Measurements from ENCODE around the gene SNED1.

Gene SNED1

GRCh38 chr2:241068942-241069810 lies 70.8 kb downstream of the SNED1 start:
- no peak for DNase-seq

- no peak for DNase-seq
Measured at GRCh38 chr2:241069821-241070281, 71.4 kb downstream of the SNED1 start.

- DNase-seq, result no peak
Measured at GRCh38 chr2:241070361-241070760, 71.9 kb downstream of the SNED1 start.

DNA sequence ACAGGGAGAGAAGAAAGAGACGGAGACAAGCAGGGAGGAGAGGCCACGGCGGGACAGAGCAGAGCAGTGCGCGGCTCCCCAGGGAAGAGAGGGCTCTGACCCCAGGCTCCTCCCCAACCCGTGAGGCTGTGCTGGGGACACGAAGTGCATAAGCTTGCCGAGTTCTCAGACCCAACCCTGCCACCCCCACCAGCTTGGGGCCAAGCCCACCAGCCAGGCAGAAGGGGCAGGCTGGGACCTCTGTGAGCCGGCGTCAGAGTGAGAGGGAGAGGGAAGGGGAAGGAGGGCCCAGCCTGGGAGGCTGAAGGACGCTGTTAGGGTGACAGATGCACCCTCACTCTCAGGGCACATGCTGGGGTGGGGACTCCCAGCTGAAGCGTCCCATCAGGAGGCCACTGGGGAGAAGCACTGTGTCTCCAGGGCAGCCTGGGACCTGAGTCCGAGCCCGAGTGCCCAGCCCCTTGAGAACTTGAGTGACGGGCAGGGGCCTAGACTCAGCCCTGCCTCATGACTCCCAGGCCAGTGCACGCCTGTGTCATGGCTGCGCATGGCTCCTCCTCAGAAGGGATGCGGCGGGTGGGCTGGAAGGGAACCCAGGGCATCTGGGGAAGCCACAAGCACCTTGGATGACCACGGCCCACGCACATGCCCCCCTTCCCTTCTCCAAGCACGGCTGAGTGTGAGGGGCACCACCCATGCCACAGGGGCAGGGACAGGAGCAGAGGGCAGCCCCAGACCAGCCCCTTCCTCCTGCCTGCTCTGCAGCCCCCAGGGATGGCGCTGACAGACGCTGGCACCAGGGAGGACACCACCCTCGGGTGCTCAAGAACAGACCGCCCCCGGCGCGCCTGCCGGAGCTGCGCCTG lies 72.6 kb downstream of the SNED1 start:
- no peak for DNase-seq

DNA sequence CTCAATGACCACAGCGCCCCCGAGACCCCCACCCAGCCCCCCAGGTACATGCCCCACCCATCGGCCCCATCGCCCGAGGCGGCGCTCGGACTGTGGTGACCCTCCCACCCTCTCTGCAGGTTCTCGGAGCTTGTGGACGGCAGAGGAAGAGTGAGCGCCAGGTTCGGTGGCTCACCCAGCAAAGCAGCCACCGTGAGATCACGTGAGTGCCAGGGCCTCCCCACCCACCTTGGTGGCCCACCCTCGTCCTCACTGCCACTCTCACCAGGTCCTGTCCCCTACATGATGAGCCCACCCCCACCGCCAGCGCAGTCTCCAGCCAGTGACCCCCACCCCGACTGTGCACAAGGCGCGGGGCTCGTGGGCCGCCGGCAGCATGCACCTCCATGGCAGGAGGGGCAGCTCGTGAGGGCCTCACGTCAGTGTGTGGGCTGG lies 73.3 kb downstream of the SNED1 start:
- no peak for DNase-seq

- no peak for DNase-seq
Measured at GRCh38 chr2:241072151-241072550, 73.7 kb downstream of the SNED1 start.

GRCh38 chr2:241072553-241073165 lies 74.2 kb downstream of the SNED1 start:
- no peak for DNase-seq

DNA sequence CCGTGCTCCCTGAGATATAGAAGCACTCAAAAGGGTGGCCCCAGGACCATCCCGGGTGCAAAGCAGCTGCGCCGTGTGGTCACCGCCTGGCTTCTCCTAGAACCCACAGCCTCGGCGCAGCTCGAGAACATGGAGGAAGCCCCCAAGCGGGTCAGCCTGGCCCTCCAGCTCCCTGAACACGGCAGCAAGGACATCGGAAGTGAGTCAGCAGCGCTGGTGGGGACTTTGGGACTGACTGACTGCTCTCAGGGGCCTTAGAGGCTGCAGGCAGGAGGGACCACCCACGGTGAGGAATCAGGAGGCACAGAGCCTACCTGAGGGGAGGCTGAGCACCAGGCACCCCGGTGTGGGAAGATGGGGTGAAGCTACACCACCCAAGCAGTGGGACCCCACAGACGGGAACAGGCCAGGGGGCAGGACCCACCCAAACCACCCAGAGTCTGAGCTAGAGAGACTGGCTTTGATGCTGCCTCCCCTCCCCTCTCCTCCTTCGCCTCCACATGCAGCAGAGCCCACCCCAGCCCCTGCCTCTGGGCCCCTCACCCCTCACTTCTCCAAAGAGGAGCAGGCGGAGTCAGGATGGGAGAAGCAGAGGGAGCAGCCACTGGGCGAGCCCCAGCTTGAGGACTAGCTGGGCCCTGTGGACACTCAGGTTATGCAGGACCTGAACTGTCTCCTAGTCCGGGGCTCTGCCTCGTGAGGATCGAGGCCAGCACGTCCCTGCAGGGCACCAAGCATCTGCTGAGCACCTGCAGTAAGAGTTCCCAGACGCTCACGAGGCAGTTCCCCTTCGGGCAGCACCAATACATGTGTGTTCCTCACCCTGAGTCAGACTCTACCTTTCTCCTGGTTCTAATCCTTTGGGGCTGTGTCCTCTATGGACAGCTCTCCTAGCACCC lies 75.0 kb downstream of the SNED1 start:
- DNase-seq, result no peak

- no peak for DNase-seq
Measured at GRCh38 chr2:241074065-241074818, 75.8 kb downstream of the SNED1 start.

DNA sequence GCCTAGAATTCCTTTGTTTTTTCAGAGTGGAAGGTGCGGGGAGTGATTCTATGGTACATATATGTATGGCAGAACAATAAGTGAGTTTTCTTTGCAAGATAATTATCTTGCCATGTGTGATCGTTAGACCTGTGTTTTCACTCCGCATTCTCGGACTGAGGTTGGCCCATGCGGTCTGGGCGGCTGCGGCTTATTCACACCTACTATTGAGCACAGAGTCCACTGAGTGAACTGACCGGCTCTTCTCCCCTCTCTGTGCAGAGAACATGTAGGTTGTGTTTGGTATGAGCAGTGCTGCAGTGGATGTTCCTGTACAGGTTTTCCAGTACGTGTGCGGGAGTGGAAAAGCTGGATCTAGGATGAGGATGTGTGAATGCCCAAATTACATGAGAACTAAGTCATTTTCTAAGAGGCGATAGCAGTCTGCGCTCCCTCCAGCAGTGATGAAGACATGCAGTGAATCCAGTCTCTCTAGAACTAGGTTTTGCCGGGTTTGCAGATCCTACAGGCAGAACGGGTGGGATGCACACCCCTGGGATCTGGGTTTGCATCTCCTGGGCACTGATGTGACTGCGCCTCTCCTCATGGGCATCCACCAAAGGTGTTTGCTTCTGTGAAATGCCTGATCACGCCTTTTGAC lies 76.6 kb downstream of the SNED1 start:
- DNase-seq, result no peak

DNA sequence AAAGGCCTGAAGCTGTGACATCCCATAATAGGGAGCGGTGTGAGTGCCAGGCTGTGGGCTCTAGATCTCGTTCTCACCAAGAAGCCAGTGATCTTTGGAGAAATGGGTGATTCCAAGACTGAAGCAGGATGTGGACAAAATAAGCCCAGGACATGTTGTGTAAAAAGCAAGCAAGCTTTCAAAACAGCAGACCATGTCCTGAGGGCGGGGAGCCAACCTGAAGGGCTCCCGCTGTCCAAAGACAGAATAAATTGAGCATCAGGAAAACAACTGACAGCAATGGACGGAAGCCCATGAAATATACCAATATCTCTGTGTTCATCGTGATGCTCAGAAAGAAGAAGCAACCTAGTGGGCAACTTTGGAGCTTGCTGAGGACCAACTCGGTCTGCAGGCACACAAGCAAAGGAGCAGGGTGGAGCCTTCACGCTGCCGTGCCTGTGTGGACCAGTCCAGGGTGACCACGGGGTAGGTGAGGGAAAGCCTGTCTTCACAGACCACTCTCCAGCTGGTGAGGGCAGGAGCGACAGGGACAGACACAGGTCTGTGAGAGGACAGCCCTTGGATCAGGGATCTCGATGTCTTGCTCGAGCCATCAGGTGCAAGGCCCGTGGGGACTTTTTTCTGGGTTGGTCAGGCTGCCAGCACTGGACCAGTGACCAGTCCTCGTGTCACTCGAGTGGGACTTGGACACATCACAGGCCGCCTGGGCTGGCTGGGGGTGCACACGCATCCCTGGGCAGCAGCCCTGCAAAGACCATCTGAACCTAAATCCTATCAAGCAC lies 82.2 kb downstream of the SNED1 start:
- DNase-seq, result no peak

DNA sequence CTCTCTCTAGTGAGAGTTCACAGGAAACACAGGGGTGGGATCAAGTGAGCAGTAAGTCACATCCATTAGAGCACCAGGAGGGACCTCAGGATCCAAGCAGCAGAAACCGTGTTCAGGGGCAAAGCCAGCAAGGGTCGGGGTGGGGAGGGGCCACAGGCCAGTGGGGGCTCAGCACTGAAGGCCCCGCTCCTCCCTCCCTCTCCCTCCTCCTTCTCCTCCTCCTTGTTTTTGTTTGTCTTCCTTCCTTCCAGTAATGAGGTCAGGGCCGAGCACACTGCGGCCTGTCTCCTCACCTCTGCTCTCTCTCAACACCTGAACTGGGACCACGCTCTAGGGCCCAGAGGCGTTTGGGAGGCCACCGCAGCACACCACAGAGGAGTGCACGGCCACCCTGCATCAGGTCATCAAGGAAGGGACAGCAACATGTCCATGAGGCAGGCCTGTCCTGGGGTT lies 82.8 kb downstream of the SNED1 start:
- DNase-seq, result no peak

- DNase-seq, result no peak
Measured at GRCh38 chr2:241081643-241082340, 83.4 kb downstream of the SNED1 start.

DNA sequence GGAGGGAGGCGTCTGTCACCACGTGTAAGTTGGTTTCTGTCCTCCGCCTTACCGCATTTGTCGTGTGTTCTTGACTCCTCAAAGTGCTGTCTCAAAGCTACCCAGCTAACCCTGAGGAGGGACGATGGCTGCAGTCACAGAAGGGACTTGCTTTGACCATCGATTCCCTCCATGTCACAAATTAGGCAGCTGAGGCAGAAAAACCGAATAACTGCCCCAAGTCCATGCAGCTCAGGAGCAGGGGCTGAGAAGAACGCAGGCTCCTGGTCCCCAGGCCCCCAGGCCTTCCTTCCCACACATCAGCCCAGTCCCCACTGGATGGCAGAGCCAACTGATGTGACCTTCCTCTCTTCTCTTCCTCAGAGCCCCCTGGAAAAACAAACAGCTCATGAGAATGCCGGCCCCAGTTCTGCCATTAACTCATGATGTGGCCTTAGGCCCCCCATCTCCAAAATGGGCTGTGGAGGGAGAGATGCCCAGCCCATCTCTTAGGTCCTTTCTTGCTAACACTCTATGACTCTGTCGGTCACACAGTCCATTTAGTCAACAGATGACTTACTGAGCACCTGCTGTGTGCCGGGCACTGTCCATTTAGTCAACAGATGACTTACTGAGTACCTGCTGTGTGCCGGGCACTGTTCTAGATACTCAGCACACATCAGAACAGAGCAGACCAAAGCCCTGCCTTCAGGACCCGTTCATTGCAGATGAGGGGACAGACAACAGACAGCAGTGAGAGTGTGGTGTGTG lies 84.1 kb downstream of the SNED1 start:
- DNase-seq, result no peak

GRCh38 chr2:241083091-241083415 lies 84.6 kb downstream of the SNED1 start:
- DNase-seq, result no peak

GRCh38 chr2:241084856-241085444 lies 86.5 kb downstream of the SNED1 start:
- no peak for DNase-seq

- no peak for DNase-seq
Measured at GRCh38 chr2:241087420-241088268, 89.2 kb downstream of the SNED1 start.
